Osteoblast (primary cell): ENCODE data around the gene LRP1. TPM values are rescaled to one million over a fixed set of nuclear protein-coding genes. Genes with fewer than 3 reads are reported as not detected.
A peak's percentile ranks its signal among the peaks of the same experiment; 100 is the strongest.

Experiments used
- DNase-seq: peaks from one replicate; pipeline ENCODE4 v3.0.0; 2011; ENCODE audit warnings: low spot score, mixed read lengths; ENCODE audit not compliant: insufficient read length; ENCODE audit errors: missing footprints
- H2AFZ ChIP-seq: 2 replicates; pipeline ENCODE4 v1.6.0; 2011; ENCODE audit warnings: mild to moderate bottlenecking, low read length
- H3K27ac ChIP-seq: 2 replicates; pipeline ENCODE4 v1.5.1; 2011; ENCODE audit warnings: mild to moderate bottlenecking, low read depth, low read length, moderate library complexity
- H3K27me3 ChIP-seq: 2 replicates; pipeline ENCODE4 v1.6.0; 2012; ENCODE audit warnings: mild to moderate bottlenecking, control low read depth, inconsistent platforms, low read length, moderate library complexity; ENCODE audit not compliant: insufficient read depth
- H3K36me3 ChIP-seq: 2 replicates; pipeline ENCODE4 v1.5.1; 2011; ENCODE audit warnings: mild to moderate bottlenecking, low read length, control low read depth, moderate library complexity; ENCODE audit not compliant: insufficient read depth
- H3K4me1 ChIP-seq: 2 replicates; pipeline ENCODE4 v1.5.1; 2011; ENCODE audit warnings: mild to moderate bottlenecking, low read length, control low read depth, moderate library complexity; ENCODE audit not compliant: insufficient read depth
- H3K4me2 ChIP-seq: 2 replicates; pipeline ENCODE4 v1.6.0; 2011; ENCODE audit warnings: mild to moderate bottlenecking, low read length; ENCODE audit not compliant: insufficient read depth
- H3K4me3 ChIP-seq: fragments of 200-600 bp; sonication (generic); 3 replicates; pipeline ENCODE4 v1.5.1; 2012; ENCODE audit warnings: mild to moderate bottlenecking, low read length, inconsistent platforms; ENCODE audit not compliant: insufficient read depth
- H3K79me2 ChIP-seq: 2 replicates; pipeline ENCODE4 v1.6.0; 2012; ENCODE audit warnings: mild to moderate bottlenecking, low read length, control low read depth, inconsistent platforms; ENCODE audit not compliant: insufficient read depth
- H3K9me3 ChIP-seq: 2 replicates; pipeline ENCODE4 v1.5.1; 2011; ENCODE audit warnings: low read depth, low read length, control low read depth
- H4K20me1 ChIP-seq: 2 replicates; pipeline ENCODE4 v1.6.0; 2012; ENCODE audit warnings: mild to moderate bottlenecking, low read length, control low read depth; ENCODE audit not compliant: insufficient read depth
- total RNA-seq: library from RNA; depleted of rRNA; stranded (reverse); fragments of >200 nt; gene quantifications from 2 replicates; pipeline ENCODE4 v1.2.3, GENCODE V29; 2012
- TF ChIP-seq, protein P1 (sequence below): IDR thresholded peaks from 2 replicates; pipeline ENCODE4 v1.5.1; 2011; ENCODE audit warnings: mild to moderate bottlenecking, low read depth, low read length, moderate library complexity; ENCODE audit errors: extremely low read depth

LRP1 gene
- total RNA-seq, 1 donor, result 744 TPM

- H3K27ac ChIP-seq, result peak overlapping the region; percentile 98
- H2AFZ ChIP-seq, result peak overlapping the region; percentile 52
- H4K20me1 ChIP-seq, result peaks cover 42% of the 10 kb centered on the region
- H3K4me3 ChIP-seq, result peak overlapping the region; percentile 84
- TF ChIP-seq, protein P1, sequence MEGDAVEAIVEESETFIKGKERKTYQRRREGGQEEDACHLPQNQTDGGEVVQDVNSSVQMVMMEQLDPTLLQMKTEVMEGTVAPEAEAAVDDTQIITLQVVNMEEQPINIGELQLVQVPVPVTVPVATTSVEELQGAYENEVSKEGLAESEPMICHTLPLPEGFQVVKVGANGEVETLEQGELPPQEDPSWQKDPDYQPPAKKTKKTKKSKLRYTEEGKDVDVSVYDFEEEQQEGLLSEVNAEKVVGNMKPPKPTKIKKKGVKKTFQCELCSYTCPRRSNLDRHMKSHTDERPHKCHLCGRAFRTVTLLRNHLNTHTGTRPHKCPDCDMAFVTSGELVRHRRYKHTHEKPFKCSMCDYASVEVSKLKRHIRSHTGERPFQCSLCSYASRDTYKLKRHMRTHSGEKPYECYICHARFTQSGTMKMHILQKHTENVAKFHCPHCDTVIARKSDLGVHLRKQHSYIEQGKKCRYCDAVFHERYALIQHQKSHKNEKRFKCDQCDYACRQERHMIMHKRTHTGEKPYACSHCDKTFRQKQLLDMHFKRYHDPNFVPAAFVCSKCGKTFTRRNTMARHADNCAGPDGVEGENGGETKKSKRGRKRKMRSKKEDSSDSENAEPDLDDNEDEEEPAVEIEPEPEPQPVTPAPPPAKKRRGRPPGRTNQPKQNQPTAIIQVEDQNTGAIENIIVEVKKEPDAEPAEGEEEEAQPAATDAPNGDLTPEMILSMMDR, result no peak
- H3K36me3 ChIP-seq, result peaks cover 37% of the 10 kb centered on the region
- peaks cover 38% of the 10 kb centered on the region for H3K79me2 ChIP-seq
- peaks cover 57% of the 10 kb centered on the region for H3K4me1 ChIP-seq
- DNase-seq, result no peak
- H3K27me3 ChIP-seq, result no peaks in the 10 kb centered on the region
- no peaks in the 10 kb centered on the region for H3K9me3 ChIP-seq
- H3K4me2 ChIP-seq, result peak overlapping the region; percentile 96
These were observed 102.3 kb downstream of the LRP1 start for GRCh38 chr12:57230381-57231155.

DNA sequence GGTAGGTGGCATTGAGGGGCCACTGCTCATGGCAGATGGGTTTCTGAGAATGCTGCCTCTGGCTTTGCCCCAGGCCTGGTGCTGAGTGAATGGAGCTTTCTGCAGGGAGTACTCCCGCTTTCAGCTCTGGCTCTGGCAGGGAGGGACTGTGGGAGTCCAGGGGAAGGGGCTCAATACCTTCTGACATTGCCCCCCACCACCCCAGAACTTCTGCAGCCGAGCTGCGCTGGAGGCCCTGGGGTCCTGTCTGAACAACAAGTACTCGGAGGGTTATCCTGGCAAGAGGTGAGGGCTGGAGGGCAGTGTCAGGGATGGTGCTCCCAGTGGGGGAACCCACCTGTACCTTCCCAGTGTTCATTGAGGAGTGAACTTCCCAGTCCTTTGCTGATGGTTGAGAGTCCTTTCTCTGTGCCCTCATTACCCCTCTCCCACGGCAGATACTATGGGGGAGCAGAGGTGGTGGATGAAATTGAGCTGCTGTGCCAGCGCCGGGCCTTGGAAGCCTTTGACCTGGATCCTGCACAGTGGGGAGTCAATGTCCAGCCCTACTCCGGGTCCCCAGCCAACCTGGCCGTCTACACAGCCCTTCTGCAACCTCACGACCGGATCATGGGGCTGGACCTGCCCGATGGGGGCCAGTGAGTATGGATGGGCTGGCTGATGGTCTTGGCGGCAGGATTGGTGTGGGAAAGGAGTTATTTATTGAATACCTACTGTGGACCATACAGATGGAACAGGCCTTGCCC, 103.2 kb downstream of the LRP1 start:
- H3K9me3 ChIP-seq, result no peaks in the 10 kb centered on the region
- peak overlapping the region; percentile 96 for H3K4me2 ChIP-seq
- H3K27me3 ChIP-seq, result peaks cover 3% of the 10 kb centered on the region
- no peak overlapping the region for H2AFZ ChIP-seq
- TF ChIP-seq, protein P1, result no peak
- H3K4me3 ChIP-seq, result peak overlapping the region; percentile 84
- H3K36me3 ChIP-seq, result peaks cover 37% of the 10 kb centered on the region
- peak; percentile 73 for DNase-seq
- peaks cover 38% of the 10 kb centered on the region for H3K79me2 ChIP-seq
- peaks cover 57% of the 10 kb centered on the region for H3K4me1 ChIP-seq
- H4K20me1 ChIP-seq, result peaks cover 45% of the 10 kb centered on the region
- peak overlapping the region; percentile 98 for H3K27ac ChIP-seq

- Histone ChIP-seq H3K79me2 (peaks cover 38% of the 10 kb centered on the region), H3K4me2 (no peak overlapping the region), H3K4me1 (peaks cover 53% of the 10 kb centered on the region), H3K9me3 (no peaks in the 10 kb centered on the region), H4K20me1 (peaks cover 45% of the 10 kb centered on the region), H2AFZ (no peak overlapping the region), H3K27ac (peak overlapping the region; percentile 98), H3K27me3 (peaks cover 3% of the 10 kb centered on the region), H3K36me3 (peaks cover 37% of the 10 kb centered on the region), H3K4me3 (no peak overlapping the region)
- TF ChIP-seq, protein P1, result no peak
- DNase-seq, result peak; percentile 75
These were observed 104.0 kb downstream of the LRP1 start for GRCh38 chr12:57232156-57232756.
